Calu3 (cell line): Measurements from ENCODE around the gene METTL1. TPM values are rescaled to one million over a fixed set of nuclear protein-coding genes. Genes with fewer than 3 reads are reported as not detected.

Source experiments
- BruUV-seq: library from RNA; stranded (reverse); fragments of 400-500 nt; replicated peaks from 2 replicates; lab custom pipeline; 2021; lab: Mats Ljungman, UMichigan
- CTCF ChIA-PET: fragments of 300-600 bp; sonication (Branson Sonifier 250); formaldehyde crosslinking; loops from one replicate; lab custom pipeline; 2022; ENCODE audit warnings: antibody characterized with exemption; lab: Charles Lee
- DNase-seq: peaks from one replicate; pipeline ENCODE4 v3.0.0; 2022
- H3K27ac Mint-ChIP-seq: one replicate; pipeline ENCODE4 v1.8.0; 2022; ENCODE audit warnings: mixed read lengths; ENCODE audit not compliant: unreplicated experiment
- H3K27me3 Mint-ChIP-seq: one replicate; pipeline ENCODE4 v1.8.0; 2022; ENCODE audit warnings: mixed read lengths; ENCODE audit not compliant: unreplicated experiment
- H3K36me3 Mint-ChIP-seq: one replicate; pipeline ENCODE4 v1.8.0; 2022; ENCODE audit warnings: mild to moderate bottlenecking, moderate library complexity, mixed read lengths; ENCODE audit not compliant: insufficient read depth, unreplicated experiment
- H3K4me1 Mint-ChIP-seq: one replicate; pipeline ENCODE4 v1.8.0; 2022; ENCODE audit warnings: mild to moderate bottlenecking, low read depth, mixed read lengths; ENCODE audit not compliant: unreplicated experiment
- H3K4me3 Mint-ChIP-seq: one replicate; pipeline ENCODE4 v1.8.0; 2022; ENCODE audit warnings: mild to moderate bottlenecking, low read depth, moderate library complexity, mixed read lengths; ENCODE audit not compliant: unreplicated experiment
- H3K9me3 Mint-ChIP-seq: one replicate; pipeline ENCODE4 v1.8.0; 2022; ENCODE audit warnings: low read depth, mixed read lengths; ENCODE audit not compliant: unreplicated experiment
- intact Hi-C: fragments of 100-400 bp; cut with micrococcal nuclease; formaldehyde crosslinking; loops from one replicate; pipeline ENCODE4 v1.10.0; 2022; ENCODE audit not compliant: unreplicated experiment
- total RNA-seq: library from RNA; stranded (reverse); gene quantifications from 2 replicates; pipeline ENCODE4 v1.2.3, GENCODE V29; 2022
- TF ChIP-seq, protein P1 (sequence below): fragments of 200-600 bp; IDR thresholded peaks from one replicate; pipeline ENCODE4 v1.8.0; 2022; ENCODE audit warnings: antibody characterized with exemption; ENCODE audit not compliant: unreplicated experiment

Gene METTL1
- total RNA-seq, 1 experiment from 2014 or later: 50.5 TPM

DNA sequence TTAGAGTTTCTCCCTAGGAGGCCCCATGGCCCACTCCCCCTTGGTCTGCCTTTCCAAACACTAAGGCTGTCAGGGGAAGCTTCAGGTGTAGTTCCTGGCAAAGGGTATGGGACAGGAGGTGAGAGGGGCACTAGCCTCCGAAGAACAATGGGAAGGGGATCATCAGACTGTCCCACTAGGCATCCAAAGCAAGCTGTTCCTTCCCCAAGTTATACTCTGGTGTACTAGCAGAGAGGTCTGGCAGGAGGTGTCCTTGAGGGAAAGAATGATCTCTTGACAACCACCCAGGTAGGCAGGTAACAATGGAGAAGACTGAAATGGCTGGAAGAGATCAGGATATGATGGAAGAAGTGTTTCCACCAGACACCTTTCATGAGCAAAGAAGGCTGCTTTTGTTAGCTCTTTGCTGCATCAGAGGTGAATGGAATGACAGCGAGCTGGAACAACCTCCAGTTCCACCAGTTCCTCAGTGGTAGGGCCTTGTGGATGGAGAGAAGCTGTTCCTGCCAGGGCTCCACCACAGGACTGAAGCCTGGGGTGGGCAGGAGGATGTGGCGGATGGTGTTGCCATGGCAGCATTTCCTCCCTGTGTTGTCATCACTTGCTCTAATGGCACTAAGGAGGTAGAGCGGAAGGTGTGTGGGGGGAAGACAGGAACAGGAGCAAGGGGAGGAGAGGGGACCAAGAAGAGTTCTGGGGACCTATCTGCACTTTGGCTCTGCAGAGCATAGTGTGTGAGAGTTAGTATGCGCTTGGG lies 31.1 kb downstream of the METTL1 start:
- Mint-ChIP-seq H3K27me3 (peaks cover 59% of the 10 kb centered on the region), H3K36me3 (peaks cover 19% of the 10 kb centered on the region), H3K4me3 (no peak overlapping the region), H3K4me1 (peaks cover 42% of the 10 kb centered on the region), H3K9me3 (no peaks in the 10 kb centered on the region), H3K27ac (no peak overlapping the region)
- no peak for DNase-seq
- TF ChIP-seq, protein P1, sequence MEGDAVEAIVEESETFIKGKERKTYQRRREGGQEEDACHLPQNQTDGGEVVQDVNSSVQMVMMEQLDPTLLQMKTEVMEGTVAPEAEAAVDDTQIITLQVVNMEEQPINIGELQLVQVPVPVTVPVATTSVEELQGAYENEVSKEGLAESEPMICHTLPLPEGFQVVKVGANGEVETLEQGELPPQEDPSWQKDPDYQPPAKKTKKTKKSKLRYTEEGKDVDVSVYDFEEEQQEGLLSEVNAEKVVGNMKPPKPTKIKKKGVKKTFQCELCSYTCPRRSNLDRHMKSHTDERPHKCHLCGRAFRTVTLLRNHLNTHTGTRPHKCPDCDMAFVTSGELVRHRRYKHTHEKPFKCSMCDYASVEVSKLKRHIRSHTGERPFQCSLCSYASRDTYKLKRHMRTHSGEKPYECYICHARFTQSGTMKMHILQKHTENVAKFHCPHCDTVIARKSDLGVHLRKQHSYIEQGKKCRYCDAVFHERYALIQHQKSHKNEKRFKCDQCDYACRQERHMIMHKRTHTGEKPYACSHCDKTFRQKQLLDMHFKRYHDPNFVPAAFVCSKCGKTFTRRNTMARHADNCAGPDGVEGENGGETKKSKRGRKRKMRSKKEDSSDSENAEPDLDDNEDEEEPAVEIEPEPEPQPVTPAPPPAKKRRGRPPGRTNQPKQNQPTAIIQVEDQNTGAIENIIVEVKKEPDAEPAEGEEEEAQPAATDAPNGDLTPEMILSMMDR: no peak
- no TSS peak for BruUV-seq
- intact Hi-C loops: no loop called here
- CTCF ChIA-PET: interaction anchor here (0.9 kb wide), 1 partner anchor 9 kb away, joined by 3 read pairs; no protein-coding TSS in a partner anchor

DNA sequence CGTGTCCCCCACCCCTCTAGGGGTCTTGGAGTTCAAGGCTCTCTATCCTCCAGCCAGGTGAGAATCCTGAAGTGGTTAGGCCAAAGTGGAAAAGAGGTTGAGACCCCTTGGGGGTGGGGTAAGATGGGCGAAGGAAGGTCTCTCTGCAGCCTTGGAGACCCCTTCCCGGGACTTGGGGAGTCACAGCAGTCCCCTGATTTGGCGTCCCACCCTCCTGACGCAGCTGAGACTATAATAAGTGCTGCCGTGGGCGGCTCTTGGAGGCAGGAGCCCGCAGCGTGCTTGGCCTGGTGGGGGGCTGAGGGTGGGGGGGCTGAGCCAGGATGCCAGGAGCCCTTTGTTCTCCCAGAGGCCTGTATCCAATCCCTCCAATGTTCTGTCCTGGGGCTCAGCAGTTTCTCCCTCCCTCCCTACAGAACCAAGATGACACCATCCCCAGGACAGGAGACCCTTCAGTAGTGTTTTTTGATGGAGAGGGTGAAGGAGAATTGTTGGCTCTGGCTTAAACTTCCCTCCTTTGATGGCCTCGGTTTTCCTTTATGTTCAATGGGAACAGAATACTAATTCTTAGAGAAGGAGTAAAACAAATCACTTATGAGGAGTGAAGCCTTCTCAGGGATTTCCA lies 31.9 kb downstream of the METTL1 start:
- intact Hi-C loops: no loop called here
- H3K9me3 Mint-ChIP-seq: no peaks in the 10 kb centered on the region
- peaks cover 67% of the 10 kb centered on the region for H3K27me3 Mint-ChIP-seq
- H3K4me3 Mint-ChIP-seq: no peak overlapping the region
- TF ChIP-seq, protein P1: no peak
- H3K27ac Mint-ChIP-seq: no peak overlapping the region
- peaks cover 41% of the 10 kb centered on the region for H3K4me1 Mint-ChIP-seq
- BruUV-seq: no TSS peak
- no peak for DNase-seq
- CTCF ChIA-PET: interaction anchor here (0.9 kb wide), 1 partner anchor 9 kb away, joined by 3 read pairs; no protein-coding TSS in a partner anchor
- peaks cover 11% of the 10 kb centered on the region for H3K36me3 Mint-ChIP-seq

DNA sequence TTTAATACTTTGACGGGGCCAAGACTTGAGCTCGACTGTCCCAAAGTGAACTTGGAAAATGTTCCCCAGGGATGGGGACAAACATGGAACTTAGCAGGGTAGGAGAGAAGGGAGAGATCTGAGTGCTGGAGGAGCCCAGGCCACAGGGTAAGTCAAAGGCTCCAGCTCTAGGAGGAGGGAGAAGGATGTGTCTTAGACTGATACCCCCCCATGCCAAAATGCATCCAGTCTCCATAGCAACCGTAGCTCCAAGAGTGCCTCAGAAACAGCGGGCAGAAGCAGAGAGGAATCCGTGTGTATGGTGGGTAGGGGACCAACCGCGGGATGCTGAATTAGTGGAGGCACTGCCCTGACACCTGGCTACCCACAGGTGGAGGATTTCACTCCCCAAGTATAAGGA lies 32.5 kb downstream of the METTL1 start:
- TF ChIP-seq, protein P1: no peak
- Mint-ChIP-seq H3K36me3 (peaks cover 5% of the 10 kb centered on the region), H3K27ac (no peak overlapping the region), H3K27me3 (peaks cover 74% of the 10 kb centered on the region), H3K9me3 (no peaks in the 10 kb centered on the region), H3K4me1 (peaks cover 41% of the 10 kb centered on the region), H3K4me3 (no peak overlapping the region)
- no TSS peak for BruUV-seq
- CTCF ChIA-PET: interaction anchor here (0.6 kb wide), 1 partner anchor 58 kb away, joined by 3 read pairs; no protein-coding TSS in a partner anchor
- intact Hi-C loops: no loop called here
- no peak for DNase-seq

DNA sequence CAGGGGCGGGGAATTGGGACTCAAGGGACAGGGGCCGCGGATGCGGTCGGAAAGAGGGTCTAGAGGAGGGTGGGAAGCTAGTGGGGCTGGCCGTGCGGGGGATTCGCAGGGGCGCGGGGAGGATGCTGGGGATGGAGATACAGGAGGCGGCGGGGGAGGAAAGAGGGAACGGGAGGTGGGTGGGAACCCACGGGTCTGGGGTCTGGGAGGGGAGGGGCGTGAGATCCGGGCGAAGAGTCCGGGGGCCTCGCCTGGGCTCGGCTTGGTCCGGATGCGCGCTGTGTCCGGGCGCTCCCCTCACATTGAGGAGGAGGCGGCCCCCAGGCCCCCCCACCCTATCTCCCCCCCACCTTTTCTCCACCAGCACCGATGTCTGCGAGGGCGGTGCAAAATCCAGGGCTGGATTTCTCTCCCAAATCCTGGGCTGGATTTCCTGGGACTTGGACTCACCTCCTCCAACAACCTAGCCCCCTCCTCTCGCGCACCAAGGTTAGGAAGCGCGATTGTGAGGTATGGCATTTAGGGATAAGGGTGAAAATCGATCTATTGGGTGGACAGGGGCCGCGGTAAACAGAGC lies 33.2 kb downstream of the METTL1 start, which contains the start of gene AGAP2:
Gene AGAP2 (minus strand): TSS at position 82 of the 577 bp plus-strand sequence. CDS start 496 bp downstream, outside the sequence.
- Mint-ChIP-seq H3K36me3 (no peaks in the 10 kb centered on the region), H3K4me1 (peaks cover 35% of the 10 kb centered on the region), H3K9me3 (no peaks in the 10 kb centered on the region), H3K4me3 (no peak within 1 kb of the TSS), H3K27me3 (peaks cover 80% of the 10 kb centered on the region), H3K27ac (no peak within 1 kb of the TSS)
- DNase-seq: no peak
- CTCF ChIA-PET: interaction anchor here (0.6 kb wide), 1 partner anchor 58 kb away, joined by 3 read pairs; no protein-coding TSS in a partner anchor
- TF ChIP-seq, protein P1: no peak
- intact Hi-C loops: no loop called here
- no TSS peak for BruUV-seq
